G401.6 (cell line): ENCODE data around the gene LTB4R.
"Not testable (repeated sequence)": the region's sequence is repeated elsewhere in the genome, so short reads cannot be mapped to it uniquely, and the experiment has no call there.

Experiments
- FAIRE-seq: peaks from 2 replicates; lab custom pipeline; 2012; peaks lifted over from hg19 to GRCh38; lab: Jason Lieb, UNC

LTB4R gene

GRCh38 chr14:24343795-24344660, 32.7 kb downstream of the LTB4R start:
- FAIRE-seq: no peak

GRCh38 chr14:24347134-24347533, 35.8 kb downstream of the LTB4R start:
- FAIRE-seq: no peak

GRCh38 chr14:24348186-24348585, 36.9 kb downstream of the LTB4R start:
- no peak for FAIRE-seq

- no peak for FAIRE-seq
Observed at GRCh38 chr14:24349742-24350141, 38.4 kb downstream of the LTB4R start.

GRCh38 chr14:24351517-24351916, 40.2 kb downstream of the LTB4R start:
- no peak for FAIRE-seq

GRCh38 chr14:24353559-24354481, 42.5 kb downstream of the LTB4R start:
- FAIRE-seq: no peak

GRCh38 chr14:24354482-24354825, 43.2 kb downstream of the LTB4R start:
- not testable (repeated sequence) for FAIRE-seq

GRCh38 chr14:24355009-24355408, 43.7 kb downstream of the LTB4R start:
- FAIRE-seq: no peak

- no peak for FAIRE-seq
Observed at GRCh38 chr14:24356208-24356607, 44.9 kb downstream of the LTB4R start.

- no peak for FAIRE-seq
Observed at GRCh38 chr14:24360281-24360680, 49.0 kb downstream of the LTB4R start.

- no peak for FAIRE-seq
Observed at GRCh38 chr14:24361326-24361725, 50.0 kb downstream of the LTB4R start.

GRCh38 chr14:24362241-24362960, 51.1 kb downstream of the LTB4R start:
- no peak for FAIRE-seq

GRCh38 chr14:24363401-24363800, 52.1 kb downstream of the LTB4R start:
- no peak for FAIRE-seq

GRCh38 chr14:24364841-24365240, 53.5 kb downstream of the LTB4R start:
- no peak for FAIRE-seq

- FAIRE-seq: peak; percentile 95
Observed at GRCh38 chr14:24365600-24366412, 54.5 kb downstream of the LTB4R start.

GRCh38 chr14:24366413-24366720, 55.1 kb downstream of the LTB4R start:
- FAIRE-seq: no peak

GRCh38 chr14:24366721-24367513, 55.6 kb downstream of the LTB4R start:
- FAIRE-seq: peak; percentile 95
